Loucy (cell line): ENCODE results near the gene KRTAP2-1.

Experiments used
- H2AFZ ChIP-seq: fragments of 200-600 bp; sonication (generic); 2 replicates; pipeline ENCODE4 v1.6.0; 2016; ENCODE audit warnings: antibody characterized with exemption, mild to moderate bottlenecking, low read length, moderate library complexity
- H3F3A ChIP-seq: fragments of 200-600 bp; 2 replicates; pipeline ENCODE4 v1.6.0; 2016; ENCODE audit warnings: antibody characterized with exemption, low read depth, mild to moderate bottlenecking
- H3K27me3 ChIP-seq: fragments of 200-600 bp; sonication (generic); 2 replicates; pipeline ENCODE4 v1.6.1; 2014; ENCODE audit warnings: low read length, mild to moderate bottlenecking; ENCODE audit not compliant: insufficient read depth, poor library complexity, severe bottlenecking
- H3K36me3 ChIP-seq: fragments of 200-600 bp; sonication (generic); 2 replicates; pipeline ENCODE4 v1.6.1; 2016; ENCODE audit warnings: low read length; ENCODE audit not compliant: insufficient read depth
- H3K4me1 ChIP-seq: fragments of 200-600 bp; sonication (generic); 2 replicates; pipeline ENCODE4 v1.5.1; 2014; ENCODE audit warnings: low read length, mild to moderate bottlenecking; ENCODE audit not compliant: insufficient read depth, poor library complexity, severe bottlenecking
- H3K4me2 ChIP-seq: fragments of 200-600 bp; sonication (generic); 2 replicates; pipeline ENCODE4 v1.6.0; 2014; ENCODE audit warnings: antibody characterized with exemption, low read length, low read depth, mild to moderate bottlenecking; ENCODE audit not compliant: poor library complexity, severe bottlenecking
- H3K4me3 ChIP-seq: fragments of 200-600 bp; sonication (generic); 2 replicates; pipeline ENCODE4 v1.5.1; 2014; ENCODE audit warnings: low read length, mild to moderate bottlenecking, mixed read lengths; ENCODE audit not compliant: poor library complexity, severe bottlenecking
- H3K79me2 ChIP-seq: fragments of 200-600 bp; sonication (generic); 2 replicates; pipeline ENCODE4 v1.6.1; 2014; ENCODE audit warnings: low read length; ENCODE audit not compliant: insufficient read depth
- H3K9ac ChIP-seq: fragments of 200-600 bp; sonication (generic); 2 replicates; pipeline ENCODE4 v1.6.0; 2014; ENCODE audit warnings: mild to moderate bottlenecking, low read depth, low read length, moderate library complexity; ENCODE audit not compliant: poor library complexity, severe bottlenecking
- H3K9me2 ChIP-seq: fragments of 200-600 bp; sonication (generic); replicated peaks from 2 replicates; pipeline ENCODE4 v1.6.1; 2016; ENCODE audit warnings: low read depth, low read length, mixed read lengths
- H3K9me3 ChIP-seq: fragments of 200-600 bp; sonication (generic); 2 replicates; pipeline ENCODE4 v1.6.1; 2014; ENCODE audit warnings: mild to moderate bottlenecking, antibody characterized with exemption, low read length, low read depth; ENCODE audit not compliant: insufficient read depth
- H4K20me1 ChIP-seq: fragments of 200-600 bp; sonication (generic); 2 replicates; pipeline ENCODE4 v1.6.0; 2014; ENCODE audit warnings: antibody characterized with exemption, low read length, mild to moderate bottlenecking; ENCODE audit not compliant: insufficient read depth, poor library complexity, severe bottlenecking
- EZH2phosphoT487 ChIP-seq: fragments of 200-600 bp; IDR thresholded peaks from 2 replicates; pipeline ENCODE4 v1.6.1; 2018; ENCODE audit warnings: antibody characterized with exemption, mild to moderate bottlenecking, moderate library complexity, borderline replicate concordance
- TF ChIP-seq, protein P1 (sequence below): fragments of 200-600 bp; sonication (generic); conservative IDR thresholded peaks from 2 replicates; pipeline ENCODE4 v1.5.1; 2014; ENCODE audit warnings: mild to moderate bottlenecking, antibody characterized with exemption, low read length

The KRTAP2-1 gene

DNA sequence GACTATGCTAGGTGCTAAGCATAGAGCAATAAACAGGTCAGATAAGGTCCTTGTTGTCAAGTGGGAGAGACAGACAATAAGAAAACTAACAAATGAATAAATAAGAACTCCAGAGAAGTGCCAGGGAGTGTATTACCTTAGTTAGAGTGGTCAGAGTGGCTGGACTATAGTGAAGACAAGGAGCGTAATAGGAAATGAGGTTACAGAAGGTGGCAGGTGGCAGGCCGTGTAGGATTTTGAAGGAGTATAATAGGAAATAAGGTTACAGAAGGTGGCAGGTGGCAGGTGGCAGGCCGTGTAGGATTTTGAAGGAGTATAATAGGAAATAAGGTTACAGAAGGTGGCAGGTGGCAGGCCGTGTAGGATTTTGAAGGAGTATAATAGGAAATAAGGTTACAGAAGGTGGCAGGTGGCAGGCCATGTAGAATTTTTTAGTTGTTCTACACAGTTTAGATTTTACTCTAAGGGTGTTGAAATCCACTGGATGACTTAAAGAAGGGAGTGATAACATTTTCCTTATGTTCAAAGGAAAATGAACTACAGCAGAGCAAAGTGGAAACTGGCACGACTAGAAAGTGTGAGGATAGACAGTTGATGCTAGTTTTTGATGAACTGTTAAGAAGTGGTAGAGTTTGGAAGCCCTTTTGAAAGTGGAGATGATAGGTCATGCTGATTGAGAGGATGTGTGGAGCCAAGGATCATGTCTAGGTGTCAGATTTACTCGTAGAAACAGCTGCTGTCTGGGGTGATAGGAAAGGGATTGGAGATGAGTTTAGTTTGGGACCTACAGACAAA is 34.6 kb downstream of the KRTAP2-1 start:
- no peaks in the 10 kb centered on the region for H3K9me3 ChIP-seq
- no peak overlapping the region for H3K9ac ChIP-seq
- no peaks in the 10 kb centered on the region for H4K20me1 ChIP-seq
- no peaks in the 10 kb centered on the region for H3K9me2 ChIP-seq
- TF ChIP-seq, protein P1, sequence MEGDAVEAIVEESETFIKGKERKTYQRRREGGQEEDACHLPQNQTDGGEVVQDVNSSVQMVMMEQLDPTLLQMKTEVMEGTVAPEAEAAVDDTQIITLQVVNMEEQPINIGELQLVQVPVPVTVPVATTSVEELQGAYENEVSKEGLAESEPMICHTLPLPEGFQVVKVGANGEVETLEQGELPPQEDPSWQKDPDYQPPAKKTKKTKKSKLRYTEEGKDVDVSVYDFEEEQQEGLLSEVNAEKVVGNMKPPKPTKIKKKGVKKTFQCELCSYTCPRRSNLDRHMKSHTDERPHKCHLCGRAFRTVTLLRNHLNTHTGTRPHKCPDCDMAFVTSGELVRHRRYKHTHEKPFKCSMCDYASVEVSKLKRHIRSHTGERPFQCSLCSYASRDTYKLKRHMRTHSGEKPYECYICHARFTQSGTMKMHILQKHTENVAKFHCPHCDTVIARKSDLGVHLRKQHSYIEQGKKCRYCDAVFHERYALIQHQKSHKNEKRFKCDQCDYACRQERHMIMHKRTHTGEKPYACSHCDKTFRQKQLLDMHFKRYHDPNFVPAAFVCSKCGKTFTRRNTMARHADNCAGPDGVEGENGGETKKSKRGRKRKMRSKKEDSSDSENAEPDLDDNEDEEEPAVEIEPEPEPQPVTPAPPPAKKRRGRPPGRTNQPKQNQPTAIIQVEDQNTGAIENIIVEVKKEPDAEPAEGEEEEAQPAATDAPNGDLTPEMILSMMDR: no peak
- TF ChIP-seq EZH2phosphoT487: no peak
- no peaks in the 10 kb centered on the region for H3F3A ChIP-seq
- no peaks in the 10 kb centered on the region for H3K79me2 ChIP-seq
- H3K36me3 ChIP-seq: no peaks in the 10 kb centered on the region
- no peak overlapping the region for H3K4me2 ChIP-seq
- H3K4me1 ChIP-seq: no peaks in the 10 kb centered on the region
- no peak overlapping the region for H2AFZ ChIP-seq
- no peak overlapping the region for H3K4me3 ChIP-seq
- no peaks in the 10 kb centered on the region for H3K27me3 ChIP-seq

DNA sequence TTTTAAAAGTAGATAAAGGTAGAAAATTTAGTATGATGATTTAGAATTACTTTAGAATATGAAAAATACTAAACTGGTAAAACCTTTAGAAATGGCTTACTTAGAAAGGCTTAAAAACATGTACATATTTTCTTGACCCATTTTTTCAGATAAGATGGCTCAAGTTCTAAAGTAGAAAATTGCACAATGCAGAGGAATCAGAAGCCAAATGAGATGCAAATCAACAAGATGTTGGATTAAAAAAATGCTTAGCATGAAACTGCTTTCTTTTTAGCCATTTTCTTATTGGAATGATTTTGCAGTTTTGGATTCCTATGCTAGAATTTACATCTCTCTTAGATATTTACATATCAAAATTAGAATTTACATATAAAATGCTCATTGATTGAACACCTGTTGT is 36.7 kb downstream of the KRTAP2-1 start:
- Histone ChIP-seq H3F3A (no peaks in the 10 kb centered on the region), H3K4me2 (no peak overlapping the region), H3K27me3 (no peaks in the 10 kb centered on the region), H3K9me2 (no peaks in the 10 kb centered on the region), H3K9ac (no peak overlapping the region), H3K36me3 (no peaks in the 10 kb centered on the region), H3K79me2 (no peaks in the 10 kb centered on the region), H3K9me3 (no peaks in the 10 kb centered on the region), H3K4me1 (no peaks in the 10 kb centered on the region), H3K4me3 (no peak overlapping the region), H4K20me1 (no peaks in the 10 kb centered on the region), H2AFZ (no peak overlapping the region)
- TF ChIP-seq, protein P1: no peak
- no peak for TF ChIP-seq EZH2phosphoT487

GRCh38 chr17:41009936-41010335 is 37.2 kb downstream of the KRTAP2-1 start:
- Histone ChIP-seq H3K4me1 (no peaks in the 10 kb centered on the region), H3K9me3 (no peaks in the 10 kb centered on the region), H3K79me2 (no peaks in the 10 kb centered on the region), H4K20me1 (no peaks in the 10 kb centered on the region), H3K9ac (no peak overlapping the region), H3K27me3 (no peaks in the 10 kb centered on the region), H3K9me2 (no peaks in the 10 kb centered on the region), H3K4me2 (no peak overlapping the region), H2AFZ (no peak overlapping the region), H3K36me3 (no peaks in the 10 kb centered on the region), H3K4me3 (no peak overlapping the region), H3F3A (no peaks in the 10 kb centered on the region)
- TF ChIP-seq, protein P1: no peak
- TF ChIP-seq EZH2phosphoT487: no peak
